Fibroblast of villous mesenchyme (primary cell): Measurements from ENCODE around the gene SECISBP2. TPM values are rescaled to one million over a fixed set of nuclear protein-coding genes. Genes with fewer than 3 reads are reported as not detected.
A peak's percentile ranks its signal among the peaks of the same experiment; 100 is the strongest.
"Not testable (repeated sequence)": the region's sequence is repeated elsewhere in the genome, so short reads cannot be mapped to it uniquely, and the experiment has no call there.

ENCODE experiments used
- DNase-seq: peaks from one replicate; pipeline ENCODE4 v3.0.0-alpha.2; 2010; ENCODE audit warnings: low read depth
- H3K4me3 ChIP-seq: 2 replicates; pipeline ENCODE4 v1.5.1; 2011; ENCODE audit warnings: low read depth, mild to moderate bottlenecking, low read length
- total RNA-seq: library from RNA; depleted of rRNA; stranded (reverse); fragments of >200 nt; gene quantifications from 2 replicates; pipeline ENCODE4 v1.2.3, GENCODE V29; 2012
- TF ChIP-seq, protein P1 (sequence below): IDR thresholded peaks from 2 replicates; pipeline ENCODE4 v1.5.1; 2012; ENCODE audit warnings: low read depth, mild to moderate bottlenecking, low read length; ENCODE audit not compliant: insufficient read depth

Gene SECISBP2
- total RNA-seq, 1 donor = 23.3 TPM

DNA sequence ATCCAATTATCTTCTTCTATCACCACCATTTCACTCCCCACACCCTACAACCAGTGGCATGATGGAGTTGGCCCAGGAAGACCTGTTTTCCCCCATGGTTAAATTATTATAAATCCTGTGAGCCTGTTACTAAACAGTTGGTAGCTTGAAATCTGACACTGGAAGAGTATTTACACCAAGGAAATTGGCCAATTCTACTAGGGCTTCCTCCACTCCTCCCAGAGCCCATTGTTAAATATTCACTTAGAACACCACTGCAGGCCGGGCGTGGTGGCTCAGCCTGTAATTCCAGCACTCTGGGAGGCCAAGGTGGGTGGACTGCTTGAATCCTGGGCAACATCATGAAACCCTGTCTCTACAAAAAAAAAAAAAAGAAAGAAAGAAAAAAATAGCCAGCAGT lies 39.7 kb upstream of the SECISBP2 start:
- no peak overlapping the region for H3K4me3 ChIP-seq
- TF ChIP-seq, protein P1, sequence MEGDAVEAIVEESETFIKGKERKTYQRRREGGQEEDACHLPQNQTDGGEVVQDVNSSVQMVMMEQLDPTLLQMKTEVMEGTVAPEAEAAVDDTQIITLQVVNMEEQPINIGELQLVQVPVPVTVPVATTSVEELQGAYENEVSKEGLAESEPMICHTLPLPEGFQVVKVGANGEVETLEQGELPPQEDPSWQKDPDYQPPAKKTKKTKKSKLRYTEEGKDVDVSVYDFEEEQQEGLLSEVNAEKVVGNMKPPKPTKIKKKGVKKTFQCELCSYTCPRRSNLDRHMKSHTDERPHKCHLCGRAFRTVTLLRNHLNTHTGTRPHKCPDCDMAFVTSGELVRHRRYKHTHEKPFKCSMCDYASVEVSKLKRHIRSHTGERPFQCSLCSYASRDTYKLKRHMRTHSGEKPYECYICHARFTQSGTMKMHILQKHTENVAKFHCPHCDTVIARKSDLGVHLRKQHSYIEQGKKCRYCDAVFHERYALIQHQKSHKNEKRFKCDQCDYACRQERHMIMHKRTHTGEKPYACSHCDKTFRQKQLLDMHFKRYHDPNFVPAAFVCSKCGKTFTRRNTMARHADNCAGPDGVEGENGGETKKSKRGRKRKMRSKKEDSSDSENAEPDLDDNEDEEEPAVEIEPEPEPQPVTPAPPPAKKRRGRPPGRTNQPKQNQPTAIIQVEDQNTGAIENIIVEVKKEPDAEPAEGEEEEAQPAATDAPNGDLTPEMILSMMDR = no peak
- no peak for DNase-seq

DNA sequence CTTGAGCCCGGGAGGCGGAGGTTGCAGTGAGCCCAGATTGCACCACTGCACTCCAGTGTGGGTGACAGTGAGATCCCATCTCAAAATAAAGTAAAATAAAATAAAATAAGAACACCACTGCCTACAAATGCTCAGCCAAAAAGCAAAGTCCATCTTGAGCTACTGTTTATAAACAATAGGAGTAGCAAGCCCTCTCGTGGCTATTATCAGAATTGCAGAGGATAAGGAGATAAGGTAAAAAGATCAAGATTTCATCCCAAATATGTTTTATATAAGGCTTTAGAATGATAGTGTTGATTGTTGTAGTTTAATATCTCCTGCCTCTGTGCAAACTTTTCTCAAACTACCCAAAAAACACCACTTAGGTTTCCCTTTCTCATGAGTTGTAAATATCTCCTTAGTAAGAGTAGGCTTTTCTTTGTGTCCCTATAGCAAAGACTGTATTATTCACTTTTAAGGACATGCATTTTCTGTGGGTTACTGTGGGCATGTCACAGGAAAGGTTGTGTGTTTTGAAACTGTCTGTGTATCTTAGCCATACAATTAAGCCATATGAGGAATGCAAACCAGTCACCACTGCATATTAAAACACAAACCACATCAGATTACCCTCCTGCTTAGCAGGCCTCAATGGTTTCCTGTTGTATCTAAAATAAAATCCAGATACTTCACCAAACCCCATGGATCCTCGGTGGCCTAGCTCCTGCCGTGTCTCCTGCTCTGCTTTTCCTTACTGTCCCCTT lies 39.1 kb upstream of the SECISBP2 start:
- no peak overlapping the region for H3K4me3 ChIP-seq
- TF ChIP-seq, protein P1 = peak; percentile 81
- peak; percentile 72 for DNase-seq

DNA sequence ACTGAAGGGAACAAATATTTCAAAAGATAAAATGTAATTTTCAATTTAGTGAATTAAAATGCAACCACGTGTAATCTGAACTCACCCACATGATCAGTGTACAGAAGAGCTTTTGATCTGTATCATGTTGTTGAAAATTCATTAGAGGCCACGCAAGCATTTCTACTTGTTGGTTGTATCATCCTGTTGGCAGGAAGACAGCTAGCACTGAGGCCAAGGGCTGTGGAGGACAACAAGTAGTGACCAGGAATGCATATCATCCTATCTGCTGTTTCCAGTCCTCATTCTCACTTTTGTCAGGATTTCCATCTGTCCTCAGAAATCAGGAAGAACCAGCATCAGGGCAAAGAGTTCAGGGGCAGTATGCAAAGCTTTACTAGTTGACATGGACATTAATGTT lies 37.2 kb upstream of the SECISBP2 start:
- TF ChIP-seq, protein P1 = no peak
- DNase-seq = peak; percentile 21
- no peak overlapping the region for H3K4me3 ChIP-seq

DNA sequence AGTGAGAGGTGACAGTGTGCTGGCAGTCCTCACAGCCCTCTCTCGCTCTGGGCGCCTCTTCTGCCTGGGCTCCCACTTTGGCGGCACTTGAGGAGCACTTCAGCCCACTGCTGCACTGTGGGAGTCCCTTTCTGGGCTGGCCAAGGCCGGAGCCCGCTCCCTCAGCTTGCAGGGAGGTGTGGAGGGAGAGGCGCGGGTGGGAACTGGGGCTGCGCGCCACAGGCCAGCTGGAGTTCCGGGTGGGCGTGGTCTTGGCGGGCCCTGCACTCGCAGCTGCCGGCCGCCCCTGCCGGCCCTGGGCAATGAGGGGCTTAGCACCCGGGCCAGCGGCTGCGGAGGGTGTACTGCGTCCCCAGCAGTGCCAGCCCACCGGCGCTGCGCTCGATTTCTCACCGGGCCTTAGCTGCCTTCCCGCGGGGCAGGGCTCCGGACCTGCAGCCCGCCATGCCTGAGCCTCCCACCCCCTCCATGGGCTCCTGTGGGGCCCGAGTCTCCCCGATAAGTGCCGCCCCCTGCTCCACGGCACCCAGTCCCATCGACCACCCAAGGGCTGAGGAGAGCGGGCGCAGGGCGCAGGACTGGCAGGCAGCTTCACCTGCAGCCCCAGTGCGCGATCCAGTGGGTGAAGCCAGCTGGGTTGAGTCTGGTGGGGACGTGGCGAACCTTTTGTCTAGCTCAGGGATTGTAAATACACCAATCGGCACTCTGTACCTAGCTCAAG lies 35.9 kb upstream of the SECISBP2 start:
- peak overlapping the region; percentile 23 for H3K4me3 ChIP-seq
- DNase-seq = not testable (repeated sequence)

DNA sequence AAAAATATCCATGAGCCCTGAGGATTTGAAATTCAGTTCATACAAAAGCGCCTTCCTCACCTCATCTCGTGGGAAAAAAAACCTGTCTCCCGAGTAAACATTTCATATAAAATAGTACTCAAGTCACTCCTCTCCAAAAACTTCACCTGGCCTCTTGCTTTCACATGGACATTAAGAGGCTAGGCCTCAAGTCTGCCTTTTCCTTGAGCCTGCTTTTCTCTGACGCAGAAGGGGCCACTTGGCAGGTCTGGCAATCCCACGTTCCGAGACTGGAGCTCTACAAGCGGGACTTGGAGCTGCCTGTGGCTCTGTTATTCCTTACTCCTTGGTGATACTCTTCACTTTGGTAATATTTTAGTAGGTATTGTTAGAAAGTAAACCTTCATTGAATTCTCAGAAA lies 34.2 kb upstream of the SECISBP2 start:
- no peak for DNase-seq
- TF ChIP-seq, protein P1 = no peak

DNA sequence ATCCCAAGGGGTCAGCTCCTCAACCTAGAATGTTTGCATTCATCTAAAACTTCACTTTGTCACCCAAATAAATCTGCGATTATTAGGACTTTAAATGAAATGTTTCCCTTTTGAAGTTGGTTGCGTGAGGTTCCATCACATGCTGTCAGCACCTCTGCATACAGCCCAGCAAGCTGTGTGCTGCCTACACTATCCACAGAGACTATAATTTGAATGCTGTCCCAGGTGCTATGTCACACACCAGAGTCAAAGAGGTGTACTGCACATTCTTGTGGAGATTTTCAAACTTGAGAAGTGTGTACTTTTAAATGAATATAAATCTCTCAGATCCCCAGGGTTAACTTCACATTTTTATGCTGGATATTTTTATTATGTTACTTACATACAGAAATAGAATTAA lies 26.6 kb upstream of the SECISBP2 start:
- DNase-seq = no peak
- H3K4me3 ChIP-seq = no peak overlapping the region
- TF ChIP-seq, protein P1 = no peak

More for the DNA sequence above, 34.2 kb upstream of the SECISBP2 start:
- no peak overlapping the region for H3K4me3 ChIP-seq

DNA sequence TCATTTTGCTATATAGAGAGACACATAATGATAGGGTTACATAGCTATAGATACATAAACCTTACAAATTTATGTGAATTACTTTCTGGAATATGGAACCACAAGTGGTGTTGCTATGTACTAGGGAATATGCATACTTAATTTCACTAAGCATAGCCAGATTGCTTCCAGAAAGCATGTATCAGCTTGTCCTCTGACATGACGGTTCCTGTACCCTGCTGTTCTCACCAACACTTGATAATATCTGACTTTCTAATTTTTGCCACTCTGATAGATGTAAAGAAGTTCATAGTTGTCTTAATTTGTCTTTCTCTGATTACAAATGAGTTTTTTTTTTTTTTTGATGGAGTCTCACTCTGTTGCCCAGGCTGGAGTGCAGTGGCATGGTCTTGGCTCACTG lies 25.3 kb upstream of the SECISBP2 start:
- no peak overlapping the region for H3K4me3 ChIP-seq
- TF ChIP-seq, protein P1 = no peak
- no peak for DNase-seq
